Subcutaneous abdominal adipose tissue (tissue), 5 donors: ENCODE measurements around the gene LECT2.

Experiments
- H3K27ac ChIP-seq: one replicate; pipeline ENCODE4 v1.7.0; 2013; ENCODE audit warnings: low read depth, mild to moderate bottlenecking, inconsistent platforms, low read length, moderate library complexity
- H3K27me3 ChIP-seq, 5 donors: one replicate each; pipeline ENCODE4 v1.7.0; 2013; ENCODE audit warnings: low read length in 5 of 5, inconsistent platforms in 1 of 5; ENCODE audit not compliant: control insufficient read depth in 5 of 5, insufficient read depth in 4 of 5
- H3K36me3 ChIP-seq, 5 donors: one replicate each; pipeline ENCODE4 v1.7.0; 2013; ENCODE audit warnings: low read length in 5 of 5; ENCODE audit not compliant: control insufficient read depth in 5 of 5, insufficient read depth in 5 of 5
- H3K4me1 ChIP-seq, 5 donors: one replicate each; pipeline ENCODE4 v1.7.0; 2013; ENCODE audit warnings: low read length in 5 of 5, mild to moderate bottlenecking in 3 of 5, moderate library complexity in 1 of 5; ENCODE audit not compliant: control insufficient read depth in 5 of 5, insufficient read depth in 5 of 5
- H3K4me3 ChIP-seq, 5 donors: one replicate each; pipeline ENCODE4 v1.7.0; 2013; ENCODE audit warnings: low read length in 5 of 5, low read depth in 1 of 5
- H3K9ac ChIP-seq, 5 donors: one replicate each; pipeline ENCODE4 v1.7.0; 2013; ENCODE audit warnings: low read length in 5 of 5, mild to moderate bottlenecking in 4 of 5, moderate library complexity in 3 of 5
- H3K9me3 ChIP-seq, 5 donors: one replicate each; pipeline ENCODE4 v1.7.0; 2013; ENCODE audit warnings: low read length in 5 of 5; ENCODE audit not compliant: control insufficient read depth in 5 of 5
- donor health status: healthy.
- donor health status: healthy.
- donor health status: healthy.
- donor health status: healthy.
- donor health status: healthy.

Gene LECT2

DNA sequence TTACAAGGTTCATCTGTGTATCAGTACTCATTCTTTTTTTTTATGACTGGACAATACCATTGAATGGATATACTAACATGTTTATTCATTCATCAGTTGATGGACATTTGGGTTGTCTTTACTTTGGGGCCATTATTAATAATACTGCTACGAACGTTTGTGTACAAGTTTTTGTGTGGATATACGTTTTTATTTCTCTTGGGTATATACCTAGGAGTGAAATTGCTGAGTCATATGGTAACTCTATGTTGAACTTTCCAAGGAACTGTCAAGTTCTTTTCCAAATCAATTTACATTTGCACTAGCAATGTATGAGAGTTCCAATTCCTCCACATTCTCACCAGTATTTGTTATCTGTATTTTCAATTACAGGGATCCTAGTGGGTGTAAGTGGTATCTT, 12.0 kb upstream of the LECT2 start:
- Histone ChIP-seq H3K9ac (no peak overlapping the region), H3K27ac (no peak overlapping the region), H3K4me1 (peaks cover 0 to 5% (median 0%) of the 10 kb centered on the region in 5 donors), H3K4me3 (no peak overlapping the region), H3K9me3 (no peaks in the 10 kb centered on the region), H3K36me3 (no peaks in the 10 kb centered on the region), H3K27me3 (no peaks in the 10 kb centered on the region)

DNA sequence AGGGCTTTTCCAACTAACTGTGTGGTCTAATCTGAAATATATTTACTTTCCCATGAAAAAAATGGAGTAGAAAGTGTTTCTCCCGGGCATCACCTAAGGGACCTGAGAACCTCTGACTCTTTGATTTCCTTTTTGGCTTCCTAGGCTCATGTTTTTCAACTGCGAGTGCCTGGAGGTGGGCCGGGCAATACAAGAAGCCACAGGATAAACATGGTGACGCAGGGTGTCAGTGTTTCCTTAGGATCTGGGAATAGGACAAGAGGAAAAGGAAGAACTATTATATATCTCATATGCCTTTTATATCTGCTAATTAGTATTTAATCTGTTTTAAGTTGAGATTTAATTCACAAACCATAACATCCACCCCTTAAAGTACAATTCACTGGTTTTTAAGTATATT, 11.4 kb upstream of the LECT2 start:
- Histone ChIP-seq H3K4me3 (no peak overlapping the region), H3K4me1 (peaks cover 0 to 5% (median 0%) of the 10 kb centered on the region in 5 donors), H3K9me3 (no peaks in the 10 kb centered on the region), H3K9ac (no peak overlapping the region), H3K27ac (no peak overlapping the region), H3K27me3 (no peaks in the 10 kb centered on the region), H3K36me3 (no peaks in the 10 kb centered on the region)

DNA sequence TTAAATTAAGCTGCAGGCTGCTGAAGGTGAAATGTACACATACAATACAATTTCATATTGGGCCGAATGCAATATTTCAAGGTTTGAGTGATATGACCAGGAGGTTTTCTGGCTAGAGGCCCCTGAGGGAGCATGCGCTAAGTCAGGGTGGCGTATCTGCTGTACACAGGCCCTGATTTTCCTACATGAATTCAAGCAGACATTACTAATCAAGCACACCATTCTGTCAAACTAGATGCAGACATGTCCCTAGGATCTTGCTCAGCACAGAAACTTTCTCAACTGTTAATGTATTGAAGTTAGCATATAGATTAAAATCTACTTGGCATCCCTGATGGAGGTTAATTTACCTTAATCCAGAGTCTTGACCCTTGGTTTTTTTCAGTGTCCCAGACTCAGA, 10.7 kb upstream of the LECT2 start:
- Histone ChIP-seq H3K27ac (no peak overlapping the region), H3K4me3 (no peak overlapping the region), H3K9ac (no peak overlapping the region), H3K36me3 (no peaks in the 10 kb centered on the region), H3K9me3 (no peaks in the 10 kb centered on the region), H3K27me3 (no peaks in the 10 kb centered on the region), H3K4me1 (peaks cover 0 to 5% (median 0%) of the 10 kb centered on the region in 5 donors)

DNA sequence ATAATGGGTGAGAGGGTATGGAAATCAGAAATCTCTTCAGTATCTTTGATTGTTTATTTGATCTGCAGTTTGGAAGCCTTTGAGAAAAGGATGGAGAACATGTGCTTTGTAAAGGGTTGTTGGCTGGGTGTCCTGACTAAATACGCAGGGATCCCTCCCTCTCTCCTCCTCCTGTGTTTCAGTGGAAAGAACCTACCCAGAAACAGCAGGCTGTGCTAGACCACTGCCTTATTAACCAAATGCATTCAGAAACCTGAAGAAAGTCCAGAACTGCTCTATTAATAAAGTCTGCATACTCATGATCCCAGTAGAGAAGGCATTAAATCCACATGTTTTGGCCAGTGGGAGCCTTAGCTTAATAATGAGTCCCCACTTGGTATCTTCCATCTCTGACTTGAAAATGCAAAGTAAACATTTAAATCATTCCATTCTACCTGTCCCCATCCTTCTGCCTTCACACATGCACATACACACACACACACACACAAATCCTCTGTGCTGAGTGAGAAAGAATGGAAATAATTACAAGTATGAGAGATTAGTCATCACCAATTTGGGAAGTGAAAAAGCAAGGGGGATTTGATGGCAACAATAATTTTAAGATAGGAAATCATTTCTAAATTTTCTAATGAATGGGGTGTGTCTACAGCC, 10.0 kb upstream of the LECT2 start:
- Histone ChIP-seq H3K9me3 (no peaks in the 10 kb centered on the region), H3K4me1 (peaks cover 0 to 5% (median 0%) of the 10 kb centered on the region in 5 donors), H3K4me3 (no peak overlapping the region), H3K27ac (no peak overlapping the region), H3K36me3 (no peaks in the 10 kb centered on the region), H3K27me3 (no peaks in the 10 kb centered on the region), H3K9ac (no peak overlapping the region)

DNA sequence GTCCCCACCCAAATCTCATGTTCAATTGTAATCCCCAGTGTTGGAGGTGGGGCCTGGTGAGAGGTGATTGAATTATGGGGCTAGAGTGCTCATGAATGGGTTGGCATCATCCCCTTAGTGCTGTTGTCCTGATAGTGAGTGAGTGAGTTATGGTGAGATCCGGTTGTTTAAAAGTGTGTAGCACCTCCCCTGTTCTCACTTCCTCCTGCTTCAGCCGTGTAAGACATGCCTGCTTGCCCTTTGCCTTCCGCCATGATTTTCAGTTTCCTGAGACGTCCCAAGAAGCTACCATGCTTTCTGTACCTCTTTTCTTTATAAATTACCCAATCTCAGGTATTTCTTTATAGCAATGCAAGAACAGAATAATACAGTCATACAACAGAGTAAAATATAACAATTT, 742 bp upstream of the LECT2 start:
- Histone ChIP-seq H3K4me3 (no peak overlapping the region), H3K9me3 (no peaks in the 10 kb centered on the region), H3K27me3 (peaks cover 0 to 3% (median 0%) of the 10 kb centered on the region in 5 donors), H3K36me3 (no peaks in the 10 kb centered on the region), H3K4me1 (peaks cover 0 to 6% (median 5%) of the 10 kb centered on the region in 5 donors), H3K9ac (no peak overlapping the region), H3K27ac (no peak overlapping the region)

DNA sequence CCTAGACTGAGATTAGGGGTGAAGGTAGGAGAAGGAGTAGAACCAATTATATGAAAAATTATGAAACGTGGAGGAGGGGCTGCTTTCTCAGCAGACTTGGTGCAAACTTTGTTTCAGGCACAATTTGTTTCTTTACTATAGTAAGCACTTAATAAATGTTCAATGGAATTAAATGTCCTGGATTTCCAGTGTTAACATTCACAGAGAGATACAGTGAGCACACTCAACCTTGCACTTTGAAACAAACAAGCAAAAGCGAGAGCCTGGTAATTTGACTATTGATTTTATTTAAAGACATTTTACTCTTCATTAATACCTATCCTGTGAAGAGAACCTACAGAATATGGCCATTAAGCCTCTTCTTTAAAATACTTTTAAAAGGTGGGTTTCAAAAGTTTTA, 933 bp downstream of the LECT2 start:
- peaks cover 0 to 6% (median 5%) of the 10 kb centered on the region in 5 donors for H3K4me1 ChIP-seq

DNA sequence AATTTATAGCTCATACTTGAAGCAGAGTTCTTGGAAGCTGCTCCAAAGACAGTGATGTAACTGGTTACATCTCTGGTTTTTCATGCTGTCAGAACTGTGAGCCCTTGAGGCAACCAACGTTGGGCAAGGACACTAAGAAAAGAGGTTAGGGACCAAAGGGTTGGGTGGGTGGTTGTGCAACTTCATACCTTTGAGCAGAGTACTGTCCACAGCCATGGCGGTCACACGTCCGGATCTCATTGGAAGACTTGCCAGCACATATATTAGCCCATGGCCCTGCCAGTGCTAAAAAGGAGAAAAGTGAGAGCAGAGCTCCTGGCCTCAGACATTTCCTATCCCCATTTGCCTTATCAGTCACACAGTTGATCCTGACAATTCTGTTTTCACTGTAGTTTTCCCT, 2.1 kb downstream of the LECT2 start:
- Histone ChIP-seq H3K4me1 (peaks cover 0 to 6% (median 5%) of the 10 kb centered on the region in 5 donors), H3K9ac (no peak overlapping the region), H3K36me3 (no peaks in the 10 kb centered on the region), H3K9me3 (no peaks in the 10 kb centered on the region), H3K27ac (no peak overlapping the region), H3K27me3 (peaks cover 0 to 3% (median 0%) of the 10 kb centered on the region in 5 donors), H3K4me3 (no peak overlapping the region)

More for the DNA sequence above, 933 bp downstream of the LECT2 start:
- Histone ChIP-seq H3K9me3 (no peaks in the 10 kb centered on the region), H3K9ac (no peak overlapping the region), H3K27me3 (peaks cover 0 to 3% (median 0%) of the 10 kb centered on the region in 5 donors), H3K27ac (no peak overlapping the region), H3K4me3 (no peak overlapping the region), H3K36me3 (no peaks in the 10 kb centered on the region)

DNA sequence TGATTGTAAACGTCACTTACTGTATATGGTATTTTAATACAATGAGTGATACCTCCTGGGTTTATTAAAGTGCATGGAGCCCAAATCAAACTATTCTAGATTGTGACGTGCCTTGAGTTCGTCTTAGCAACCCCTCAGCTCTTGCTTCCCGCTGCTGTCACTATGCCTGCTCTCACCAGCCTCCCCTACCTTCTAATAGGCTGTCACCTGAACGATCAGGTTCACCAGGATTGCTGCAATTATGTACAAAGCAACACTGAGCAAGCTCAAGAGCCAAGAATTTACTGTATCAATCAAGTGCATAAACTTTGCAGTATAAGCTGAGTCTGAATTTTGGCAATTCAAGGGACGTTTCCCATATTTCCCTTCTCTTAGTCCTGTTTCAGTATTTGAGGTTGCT, 3.0 kb downstream of the LECT2 start:
- H3K9ac ChIP-seq: no peak overlapping the region
- no peaks in the 10 kb centered on the region for H3K36me3 ChIP-seq
- peaks cover 0 to 3% (median 0%) of the 10 kb centered on the region in 5 donors for H3K27me3 ChIP-seq
- H3K4me1 ChIP-seq: peaks cover 0 to 6% (median 5%) of the 10 kb centered on the region in 5 donors
- no peak overlapping the region for H3K4me3 ChIP-seq
- no peak overlapping the region for H3K27ac ChIP-seq
- no peaks in the 10 kb centered on the region for H3K9me3 ChIP-seq

DNA sequence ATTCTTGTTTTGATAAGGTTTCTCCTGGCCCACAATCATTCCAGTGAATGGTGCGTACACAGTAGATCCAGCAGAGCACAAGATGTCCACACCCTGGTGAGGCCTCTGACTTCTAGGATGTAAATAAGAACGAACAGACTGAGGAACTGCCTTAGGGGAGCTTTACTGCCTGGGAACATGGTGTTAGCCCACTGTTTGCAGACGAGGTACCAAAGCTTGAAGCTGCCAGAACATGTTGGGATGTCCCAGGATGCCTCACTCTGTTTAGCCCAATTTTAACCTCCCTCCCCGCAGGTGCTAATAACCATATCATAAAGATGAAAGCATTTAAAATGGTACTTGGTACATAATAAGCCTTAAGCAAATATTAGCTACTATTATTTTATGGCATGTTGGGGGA, 3.5 kb downstream of the LECT2 start:
- H3K27me3 ChIP-seq: no peaks in the 10 kb centered on the region
- no peak overlapping the region for H3K4me3 ChIP-seq
- H3K27ac ChIP-seq: no peak overlapping the region
- no peaks in the 10 kb centered on the region for H3K9me3 ChIP-seq
- no peaks in the 10 kb centered on the region for H3K36me3 ChIP-seq
- H3K4me1 ChIP-seq: peaks cover 0 to 6% (median 5%) of the 10 kb centered on the region in 5 donors
- H3K9ac ChIP-seq: no peak overlapping the region

DNA sequence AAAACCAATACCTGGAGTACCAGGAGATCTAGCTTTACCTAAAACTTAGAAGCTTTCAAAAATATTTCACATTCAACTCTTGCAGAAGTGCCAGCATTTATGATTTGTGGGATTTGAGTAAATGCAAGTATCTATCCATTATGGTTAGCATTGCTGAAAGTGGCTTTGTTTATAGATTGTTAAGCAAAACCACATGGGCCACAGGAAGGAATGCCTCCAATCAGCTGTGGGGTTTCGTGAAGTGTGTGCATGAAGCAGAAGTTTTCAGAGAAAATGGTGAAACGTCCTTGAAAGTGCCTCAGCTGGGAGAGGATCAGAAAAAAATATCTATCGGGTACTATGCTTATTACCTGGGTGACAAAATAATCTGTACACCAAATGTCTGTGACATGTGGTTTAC, 4.2 kb downstream of the LECT2 start:
- Histone ChIP-seq H3K27ac (no peak overlapping the region), H3K36me3 (no peaks in the 10 kb centered on the region), H3K4me1 (peaks cover 0 to 6% (median 5%) of the 10 kb centered on the region in 5 donors), H3K27me3 (no peaks in the 10 kb centered on the region), H3K9ac (no peak overlapping the region), H3K4me3 (no peak overlapping the region), H3K9me3 (no peaks in the 10 kb centered on the region)
